Measurements from ENCODE around the gene MBTPS1. TPM values are rescaled to one million over a fixed set of nuclear protein-coding genes. Genes with fewer than 3 reads are reported as not detected.

Gene MBTPS1
- total RNA-seq, 4 donors from 2014 or later = 98.4 to 149 (median 121) TPM

GRCh38 chr16:84150926-84151325, 34.2 kb upstream of the MBTPS1 start:
- H3K4me1 ChIP-seq = peaks cover 0 to 6% (median 0%) of the 10 kb centered on the region in 4 donors

GRCh38 chr16:84144859-84145639, 28.3 kb upstream of the MBTPS1 start, which contains the start of the genes DNAAF1 and HSDL1:
DNAAF1 (plus strand) TSS chr16:84145308; CDS start chr16:84145441, 133 bp downstream.
HSDL1 (minus strand) TSS chr16:84145177; CDS start chr16:84131321, 13,856 bp downstream.
- Histone ChIP-seq H3K9me3 (no peaks in the 10 kb centered on the region), H3K4me1 (peaks cover 0 to 18% (median 6%) of the 10 kb centered on the region in 4 donors), H3K27ac (peak within 1 kb of the TSS; percentile 82 to 93 (median 87)), H3K4me3 (peak within 1 kb of the TSS; percentile 85 to 97 (median 95)), H3K27me3 (no peaks in the 10 kb centered on the region), H3K36me3 (no peaks in the 10 kb centered on the region)
- peak; percentile 79 to 85 for DNase-seq (ENCODE audit: low spot score in 2 of 2)
- 0 to 2% methylated on average over 35 to 69 of the region's 89 CpGs for WGBS, 2 donors
- TF ChIP-seq EP300 (IDR thresholded peaks at IDR 0.05) (peak in 1 of 2 donors; percentile 14), CTCF (IDR thresholded peaks at IDR 0.05) (peak in 1 of 5 experiments; percentile 26), POLR2A (IDR thresholded peaks at IDR 0.05) (peak; percentile 41 to 72)

More at GRCh38 chr16:84150926-84151325, 34.2 kb upstream of the MBTPS1 start:
- DNase-seq (ENCODE audit: low spot score in 2 of 2) = no peak
- Histone ChIP-seq H3K9me3 (no peaks in the 10 kb centered on the region), H3K27ac (no peak overlapping the region), H3K4me3 (no peak overlapping the region), H3K36me3 (no peaks in the 10 kb centered on the region), H3K27me3 (no peaks in the 10 kb centered on the region)
- no peak for TF ChIP-seq CTCF (IDR thresholded peaks at IDR 0.05)
- no peak for TF ChIP-seq POLR2A (IDR thresholded peaks at IDR 0.05)
- TF ChIP-seq EP300 (IDR thresholded peaks at IDR 0.05) = no peak
- 51 to 66% methylated on average over 3 of the region's 3 CpGs for WGBS, 2 donors

GRCh38 chr16:84144209-84144858, 27.6 kb upstream of the MBTPS1 start:
- Histone ChIP-seq H3K4me3 (peak overlapping the region; percentile 85 to 97 (median 95)), H3K27ac (peak overlapping the region; percentile 82 to 93 (median 87)), H3K9me3 (no peaks in the 10 kb centered on the region), H3K36me3 (no peaks in the 10 kb centered on the region), H3K27me3 (no peaks in the 10 kb centered on the region), H3K4me1 (peaks cover 0 to 18% (median 6%) of the 10 kb centered on the region in 4 donors)
- 1% methylated on average over 38 of the region's 39 CpGs for WGBS, 2 donors
- DNase-seq (ENCODE audit: low spot score in 2 of 2) = no peak
- TF ChIP-seq POLR2A (IDR thresholded peaks at IDR 0.05) = no peak
- peak in 1 of 5 experiments; percentile 8 for TF ChIP-seq CTCF (IDR thresholded peaks at IDR 0.05)

GRCh38 chr16:84143784-84144199, 27.1 kb upstream of the MBTPS1 start:
- H3K27me3 ChIP-seq = no peaks in the 10 kb centered on the region
- TF ChIP-seq POLR2A (IDR thresholded peaks at IDR 0.05) = no peak
- TF ChIP-seq CTCF (IDR thresholded peaks at IDR 0.05) = no peak
- TF ChIP-seq EP300 (IDR thresholded peaks at IDR 0.05) = no peak
- H3K27ac ChIP-seq = peak overlapping the region in 2 of 4 donors; percentile 82 to 93
- H3K4me3 ChIP-seq = peak overlapping the region; percentile 85 to 97 (median 95)
- no peaks in the 10 kb centered on the region for H3K9me3 ChIP-seq
- H3K4me1 ChIP-seq = peaks cover 0 to 22% (median 6%) of the 10 kb centered on the region in 4 donors
- no peaks in the 10 kb centered on the region for H3K36me3 ChIP-seq
- 22 to 31% methylated on average over 13 of the region's 13 CpGs for WGBS, 2 donors
- DNase-seq (ENCODE audit: low spot score in 2 of 2) = no peak
